Hematopoietic multipotent progenitor cell treated with erythropoietin and hydrocortisone succinate and interleukin-3 and kit ligand, for 4 days (in vitro differentiated cells): ENCODE data around the gene KCNQ1.
A peak's percentile ranks its signal among the peaks of the same experiment; 100 is the strongest.

Experiments used
- DNase-seq: peaks from one replicate; pipeline ENCODE4 v3.0.0-alpha.2; 2015

Gene KCNQ1

DNA sequence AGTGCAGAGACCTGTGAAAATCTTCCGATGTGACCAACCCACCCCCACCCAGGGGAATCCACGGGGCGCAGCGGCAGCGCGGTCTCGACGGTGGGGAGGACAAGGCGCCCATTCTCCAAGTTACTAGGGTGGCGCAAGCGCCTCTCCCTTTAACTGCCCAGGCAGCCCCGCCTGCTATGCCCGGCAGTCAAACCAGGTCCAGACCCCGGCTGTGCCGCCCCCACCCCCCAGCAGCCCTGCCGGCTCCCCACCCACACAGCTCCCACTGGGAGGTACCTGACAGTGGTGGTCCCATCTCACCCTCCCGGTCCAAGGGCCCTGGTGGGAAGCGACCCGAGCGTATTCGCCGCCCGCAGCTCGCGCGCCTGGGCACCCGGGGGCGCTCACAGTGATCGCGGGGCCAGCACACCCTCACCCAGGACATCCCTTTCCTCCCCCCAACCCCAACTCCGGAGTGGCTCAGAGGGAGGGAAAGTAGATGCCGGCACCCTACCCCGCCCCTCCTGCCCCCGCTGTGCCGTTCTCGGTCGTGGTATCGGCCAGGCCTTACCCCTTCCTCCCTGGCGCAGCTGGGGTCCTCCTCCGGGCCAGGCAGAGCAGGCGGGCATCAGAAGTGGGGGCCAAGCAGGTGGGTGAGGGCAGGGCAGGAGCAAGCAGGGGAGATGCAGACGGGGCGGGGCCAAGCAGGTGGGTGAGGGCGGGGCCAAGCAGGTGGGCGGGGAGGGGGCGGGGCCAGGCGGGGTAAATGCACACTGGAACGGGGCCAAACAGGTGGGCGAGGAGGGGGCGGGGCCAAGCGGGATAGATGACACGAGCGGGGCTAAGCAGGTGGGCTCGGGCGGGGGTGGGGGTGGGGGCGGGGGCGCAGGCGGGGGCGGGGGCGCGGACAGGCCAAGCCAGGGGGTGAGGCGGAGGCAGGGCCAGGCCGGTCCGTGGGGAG lies 657 bp upstream of the KCNQ1 start, which contains the start of gene TRPM5:
Gene TRPM5 (minus strand): TSS at position 634 of the 940 bp plus-strand sequence. CDS start 21,478 bp downstream, outside the sequence.
- DNase-seq = no peak

- DNase-seq = no peak
These were observed 1.1 kb downstream of the KCNQ1 start for GRCh38 chr11:2445746-2446551.

- peak; percentile 44 for DNase-seq
These were observed 1.9 kb downstream of the KCNQ1 start for GRCh38 chr11:2446590-2447252.

DNA sequence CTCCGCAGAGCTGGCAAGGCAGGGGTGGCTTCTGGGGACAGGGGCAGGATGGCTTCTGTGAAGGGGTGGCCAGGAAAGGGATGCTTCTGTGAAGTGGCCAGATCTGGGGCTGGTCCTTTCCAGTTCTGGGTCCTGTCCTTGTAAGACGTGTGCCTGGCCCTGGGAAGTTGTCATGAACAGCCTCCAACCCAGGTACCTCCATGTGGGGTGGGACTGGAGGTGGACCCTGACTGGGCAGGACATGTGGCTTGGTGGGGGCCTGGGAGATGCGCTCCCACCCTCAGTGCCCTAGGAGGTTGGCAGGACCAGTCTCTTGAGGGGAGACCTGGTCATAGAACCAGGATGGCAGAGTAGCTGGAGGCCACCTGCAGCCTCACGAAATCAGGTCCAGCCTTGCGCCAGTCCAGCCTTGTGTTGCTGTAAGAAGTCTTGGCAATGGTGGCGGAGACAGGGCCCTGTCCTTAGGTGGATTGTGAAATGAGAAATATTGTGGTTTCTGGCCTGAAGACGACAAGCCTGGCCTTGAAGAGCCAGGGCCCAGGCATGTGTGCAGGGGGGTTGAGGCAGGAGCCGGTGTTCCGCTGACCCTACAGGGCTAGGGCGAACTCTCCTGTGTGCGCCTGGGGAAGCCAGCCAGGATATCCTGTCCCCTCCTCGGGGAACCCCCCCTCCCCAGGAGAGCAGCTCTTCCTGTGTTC lies 2.6 kb downstream of the KCNQ1 start:
- DNase-seq = peak; percentile 39

GRCh38 chr11:2447951-2448650 lies 3.3 kb downstream of the KCNQ1 start:
- DNase-seq = no peak

GRCh38 chr11:2448661-2449547 lies 4.1 kb downstream of the KCNQ1 start:
- DNase-seq = no peak

DNA sequence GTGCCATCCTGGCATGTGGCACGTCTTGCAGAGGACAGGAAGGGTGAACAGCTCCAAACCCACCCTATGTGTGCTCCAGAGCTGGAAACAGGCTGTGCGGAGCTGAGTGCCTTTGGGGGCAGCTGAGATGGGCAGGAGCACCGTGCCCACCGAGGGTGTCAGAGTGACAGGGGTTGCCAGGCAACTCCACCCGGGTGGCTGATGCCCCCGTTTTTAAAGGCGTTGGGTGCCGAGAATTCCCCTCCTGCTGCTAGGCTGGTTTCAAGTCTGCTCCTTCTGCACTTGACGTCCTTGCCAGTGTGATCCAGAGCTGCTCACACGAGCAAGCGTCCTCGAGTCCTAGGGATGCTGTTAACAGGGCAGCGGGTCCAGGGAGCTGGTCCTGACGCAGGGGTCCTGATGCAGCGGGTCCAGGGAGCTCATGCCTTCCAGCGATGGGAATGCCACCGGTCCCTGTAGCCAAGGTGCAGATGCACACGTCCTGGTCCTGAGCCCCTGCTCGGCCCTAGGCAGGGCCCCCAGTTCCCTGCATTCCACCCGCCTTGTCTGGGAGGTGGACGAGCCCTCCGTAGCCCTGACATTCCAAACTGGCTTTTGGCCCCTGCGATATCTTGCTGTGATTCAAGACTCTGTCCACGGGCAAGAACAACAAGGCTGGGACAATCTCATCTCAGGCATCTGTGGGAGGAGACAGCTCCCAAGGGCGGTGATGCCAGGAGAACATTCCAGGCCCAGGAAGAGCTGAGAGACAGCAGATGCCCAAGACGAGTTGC lies 4.9 kb downstream of the KCNQ1 start:
- no peak for DNase-seq

GRCh38 chr11:2450321-2451041 lies 5.7 kb downstream of the KCNQ1 start:
- DNase-seq = peak; percentile 45

DNA sequence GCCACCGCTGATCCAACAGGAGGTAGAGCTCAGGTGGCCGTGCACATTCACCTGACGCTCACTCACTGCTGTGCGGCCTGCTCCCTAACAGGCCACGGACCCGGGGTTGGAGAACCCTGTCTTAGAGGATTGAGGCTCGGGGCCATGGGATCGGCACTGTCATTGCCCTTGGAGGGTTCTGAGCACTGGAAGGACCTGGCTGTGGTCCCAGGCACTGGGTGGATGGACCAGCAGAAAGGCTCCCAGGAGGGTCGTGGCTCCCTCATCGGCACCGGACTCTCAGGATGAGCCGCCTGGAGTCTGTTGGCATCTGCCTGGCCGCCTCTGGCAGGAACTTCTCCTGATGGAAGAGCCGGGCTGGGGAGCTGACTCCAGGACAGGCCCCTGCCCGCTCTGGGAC lies 6.5 kb downstream of the KCNQ1 start:
- no peak for DNase-seq

- DNase-seq = no peak
These were observed 7.1 kb downstream of the KCNQ1 start for GRCh38 chr11:2451916-2452315.

DNA sequence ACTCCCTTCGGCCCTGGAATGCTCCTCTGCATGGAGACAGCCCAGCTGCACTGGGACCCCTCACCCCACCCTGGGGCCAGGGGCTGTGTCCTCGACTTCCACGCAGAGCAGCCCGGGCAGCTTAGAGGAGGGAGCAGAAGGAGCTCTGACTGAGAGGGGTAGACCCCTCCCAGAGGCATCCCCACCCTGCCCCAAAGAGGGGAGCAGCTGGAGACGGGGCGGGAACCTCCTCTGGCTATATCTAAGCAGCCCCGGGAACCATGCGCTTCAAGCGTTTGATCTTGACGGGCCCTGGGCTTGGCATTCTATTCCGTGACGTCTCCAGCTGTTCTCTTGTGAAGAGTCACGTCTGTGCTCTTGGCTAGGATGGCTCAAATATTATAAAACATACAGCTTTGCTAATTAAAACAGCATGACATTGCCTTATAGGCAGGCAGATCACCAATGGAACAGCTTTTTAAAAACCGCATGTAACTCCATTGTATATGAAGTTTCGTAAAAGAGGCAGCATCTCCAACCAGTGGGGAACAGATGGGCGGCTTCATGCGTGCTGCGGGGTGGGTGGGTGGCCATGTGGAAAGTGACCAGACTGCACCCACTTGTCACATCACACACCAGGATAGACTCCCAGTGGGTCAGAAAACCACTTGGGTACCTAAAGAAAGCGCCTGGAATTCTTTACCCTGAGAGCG lies 7.7 kb downstream of the KCNQ1 start:
- no peak for DNase-seq

DNA sequence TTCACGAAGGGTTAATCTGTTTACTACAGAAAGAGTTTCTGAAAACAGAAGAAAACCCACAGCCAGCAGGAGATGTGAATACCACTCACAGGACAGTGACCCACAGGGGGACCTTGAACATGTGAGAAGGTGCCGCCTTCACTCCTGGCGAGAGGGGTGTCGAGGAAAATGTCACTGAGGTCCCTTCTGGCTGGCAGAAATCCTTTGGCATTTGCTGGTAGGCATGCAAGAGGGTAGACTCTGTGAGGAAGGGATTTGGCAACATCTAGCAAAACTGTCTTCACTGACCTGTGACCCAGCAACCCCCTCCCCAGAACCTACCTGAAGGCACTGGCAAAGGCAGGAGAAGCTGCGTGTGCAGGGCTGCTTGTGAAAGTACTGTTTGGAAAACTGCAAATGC lies 8.6 kb downstream of the KCNQ1 start:
- DNase-seq = no peak

DNA sequence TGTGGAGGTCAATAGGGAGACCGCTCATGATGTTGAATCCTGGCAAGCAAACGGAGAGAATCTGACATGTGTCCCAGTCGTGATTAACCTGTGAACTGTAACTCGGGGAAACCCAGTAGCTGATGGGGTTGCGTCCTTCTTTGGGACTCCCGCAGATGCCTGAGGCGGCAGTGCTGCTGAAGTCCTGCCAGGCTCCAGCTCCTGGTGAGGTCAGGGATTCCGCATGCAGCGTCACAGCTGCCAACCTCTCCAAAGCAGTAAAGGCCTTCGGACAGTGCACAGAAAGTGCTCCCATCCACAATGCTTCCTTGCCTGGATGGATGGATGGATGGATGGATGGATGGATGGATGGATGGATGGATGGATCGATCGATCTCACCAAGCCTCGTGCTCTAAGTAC lies 13.5 kb downstream of the KCNQ1 start:
- DNase-seq = no peak

- DNase-seq = no peak
These were observed 14.4 kb downstream of the KCNQ1 start for GRCh38 chr11:2459016-2459725.

DNA sequence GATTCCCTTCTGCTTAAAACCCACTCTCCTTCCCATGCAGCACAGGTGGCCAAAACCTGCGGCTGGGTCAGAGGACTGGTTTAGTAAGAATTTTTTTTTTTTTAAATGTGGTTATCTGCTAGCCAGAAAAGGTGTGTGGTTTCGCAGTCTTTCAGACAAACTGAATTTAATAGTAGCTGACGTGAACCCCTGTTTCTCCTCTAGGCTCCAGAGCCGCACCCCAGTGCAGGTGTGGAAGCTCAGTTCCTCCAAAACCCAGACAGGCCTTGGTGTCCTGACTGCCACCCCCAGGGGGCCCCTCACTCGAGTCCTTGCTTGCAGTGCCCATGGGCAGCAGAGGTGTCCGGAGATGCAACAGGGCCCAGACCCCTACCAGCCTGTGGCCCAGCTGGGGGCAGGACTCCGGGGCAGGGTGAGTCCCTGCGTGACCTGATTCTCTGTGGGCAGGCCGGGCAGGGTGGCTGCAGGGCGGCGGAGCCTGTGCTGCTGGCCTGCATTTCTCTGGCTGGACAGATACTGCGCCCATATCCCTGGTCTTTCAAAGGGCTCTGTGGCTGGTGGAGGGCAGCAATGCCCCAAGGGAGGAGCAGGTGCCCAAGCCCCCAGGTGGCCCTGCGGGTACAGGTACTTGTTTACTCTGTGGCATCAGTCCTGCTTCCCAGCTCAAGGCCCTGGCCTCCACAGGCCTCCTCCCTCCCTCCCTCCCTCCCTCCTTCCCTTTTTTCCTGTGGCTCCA lies 15.2 kb downstream of the KCNQ1 start:
- no peak for DNase-seq

DNA sequence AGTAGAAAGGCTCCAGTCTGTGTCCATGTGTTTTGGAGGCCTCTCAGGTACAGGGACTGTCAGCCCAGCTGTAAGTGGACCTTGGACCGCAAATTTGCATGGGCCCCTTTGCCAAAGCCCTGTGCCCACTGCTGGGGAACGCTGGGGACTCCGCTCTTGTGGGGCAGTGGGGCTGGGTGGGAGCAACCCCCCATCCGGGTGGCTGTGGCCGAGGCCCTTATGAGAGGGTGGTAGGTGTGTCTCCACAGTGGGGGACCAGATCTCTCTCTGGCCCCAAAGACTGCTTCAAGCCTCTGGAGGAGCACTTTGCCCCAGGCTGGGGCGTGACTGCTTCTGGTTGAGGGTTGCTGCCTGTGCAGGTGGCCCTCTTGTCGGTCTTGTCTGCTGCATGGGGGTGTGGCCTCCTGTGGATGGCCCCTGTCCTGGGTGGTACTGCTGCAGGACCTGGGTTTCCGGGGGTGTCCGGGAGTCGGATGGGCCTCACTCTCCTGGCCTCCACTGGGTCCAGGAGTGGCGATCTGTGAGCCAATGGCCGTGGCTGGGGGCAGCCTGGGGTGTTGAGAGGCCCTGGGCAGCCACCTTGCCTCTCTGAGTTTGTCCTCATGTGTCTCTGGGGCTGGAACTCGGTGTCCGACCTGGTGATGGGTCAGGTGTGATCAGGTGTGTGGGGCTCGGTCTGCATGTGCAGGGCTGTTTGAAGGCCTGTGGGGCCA lies 15.9 kb downstream of the KCNQ1 start:
- DNase-seq = no peak
